ENCODE measurements around the gene KPRP.

KPRP gene

DNA sequence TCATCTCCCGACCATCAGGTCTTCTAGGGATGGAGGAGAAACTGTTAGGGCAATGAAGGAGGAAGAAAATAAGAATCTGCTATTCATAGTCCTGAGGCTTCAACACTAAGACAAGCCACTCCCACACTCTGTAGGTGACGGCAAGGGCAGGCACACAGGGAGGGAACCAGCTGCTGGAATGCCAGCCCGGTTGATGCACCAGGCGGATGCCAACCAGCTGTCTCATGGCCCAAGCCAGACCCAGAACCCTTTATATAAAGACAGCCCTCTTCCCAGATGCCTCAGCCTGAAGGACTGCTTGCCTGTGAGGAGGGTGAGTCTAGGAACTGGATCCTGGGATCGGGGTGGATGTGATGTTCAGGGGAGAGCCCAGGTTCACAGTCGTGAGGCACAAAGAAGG lies at the start of gene KPRP:
KPRP (plus strand) TSS at position 279 of the 400 bp plus-strand sequence. CDS start 1,564 bp downstream, outside the sequence.
- no peak for DNase-seq

DNA sequence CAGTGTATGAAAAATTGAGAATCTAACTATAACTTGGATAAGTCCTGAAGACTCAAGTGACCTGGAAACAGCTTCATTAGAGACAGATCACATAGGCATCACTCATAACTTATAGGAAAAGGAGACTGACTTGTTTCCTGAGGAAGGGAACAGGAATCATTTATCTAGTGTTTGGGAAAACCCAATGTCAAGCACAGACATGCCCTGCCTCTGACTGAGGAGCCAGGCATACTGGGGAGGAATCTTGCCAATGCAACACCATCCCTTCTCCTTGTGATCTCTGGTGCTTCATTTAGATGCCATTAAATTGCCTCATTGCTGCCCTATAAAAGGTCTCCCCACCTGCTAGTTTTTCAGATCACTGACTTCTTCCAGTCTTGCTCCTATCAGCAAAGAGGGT lies 39.6 kb upstream of the KPRP start:
- no peak for DNase-seq

GRCh38 chr1:152725261-152725660 lies 32.6 kb upstream of the KPRP start:
- no peak for DNase-seq

GRCh38 chr1:152728986-152729385 lies 28.8 kb upstream of the KPRP start:
- DNase-seq = no peak

DNA sequence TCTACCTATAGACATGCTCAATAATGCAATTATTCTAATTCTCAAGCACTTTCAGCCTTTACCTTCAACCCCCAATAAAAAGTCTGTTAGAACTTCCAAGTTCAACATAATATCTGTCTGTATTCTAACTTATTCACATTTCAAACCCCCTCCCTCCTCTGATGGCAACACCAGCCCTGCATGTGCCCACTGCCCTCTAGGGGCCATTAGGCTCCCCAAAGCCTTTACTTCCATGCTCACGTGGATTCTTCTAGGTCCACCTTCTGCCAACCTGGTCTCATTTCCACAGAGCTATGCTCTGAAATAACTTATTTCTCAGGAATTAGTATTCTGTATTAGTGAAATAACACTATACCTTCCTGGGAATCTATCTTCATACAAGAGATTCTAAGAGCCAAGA lies 22.2 kb upstream of the KPRP start:
- no peak for DNase-seq

DNA sequence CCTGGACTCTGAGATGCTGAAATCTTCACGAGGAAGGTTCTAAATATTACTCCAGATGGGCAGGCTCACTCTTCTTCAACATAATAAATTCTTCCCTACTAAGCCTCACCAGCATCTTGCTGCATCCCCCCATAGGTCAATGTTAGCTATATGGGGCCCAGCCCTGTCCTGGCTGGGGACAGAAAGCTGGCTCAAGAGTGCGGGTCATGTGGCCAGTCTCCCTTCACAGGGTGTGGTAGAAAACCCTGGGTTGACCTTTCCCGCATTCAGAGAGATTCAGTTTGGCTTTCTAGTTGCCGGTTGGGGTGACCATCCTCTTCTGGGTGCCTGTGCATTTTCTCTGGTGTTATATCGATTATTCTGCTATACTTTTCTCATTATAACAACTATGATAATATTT lies 19.8 kb upstream of the KPRP start:
- DNase-seq = no peak

- DNase-seq = no peak
Observed at GRCh38 chr1:152739841-152740240, 18.0 kb upstream of the KPRP start.

DNA sequence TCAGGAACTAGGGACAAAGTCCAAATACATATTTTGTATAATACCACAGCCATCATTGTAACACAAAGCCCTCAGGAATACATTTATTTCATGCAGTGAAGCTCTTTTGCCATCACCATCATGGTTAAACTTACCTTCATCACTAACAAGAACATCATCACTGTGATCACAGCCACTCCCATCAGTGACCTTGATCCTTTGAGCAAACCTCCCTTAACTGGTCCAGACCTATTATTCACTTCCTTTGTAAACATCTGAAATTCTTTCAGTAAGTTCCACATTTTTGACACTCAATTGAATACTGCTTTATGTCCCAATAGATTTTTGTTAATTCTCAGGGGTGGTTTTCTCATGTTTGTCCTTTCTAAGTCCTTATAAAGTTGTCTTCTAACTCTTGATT lies 16.2 kb upstream of the KPRP start:
- no peak for DNase-seq

DNA sequence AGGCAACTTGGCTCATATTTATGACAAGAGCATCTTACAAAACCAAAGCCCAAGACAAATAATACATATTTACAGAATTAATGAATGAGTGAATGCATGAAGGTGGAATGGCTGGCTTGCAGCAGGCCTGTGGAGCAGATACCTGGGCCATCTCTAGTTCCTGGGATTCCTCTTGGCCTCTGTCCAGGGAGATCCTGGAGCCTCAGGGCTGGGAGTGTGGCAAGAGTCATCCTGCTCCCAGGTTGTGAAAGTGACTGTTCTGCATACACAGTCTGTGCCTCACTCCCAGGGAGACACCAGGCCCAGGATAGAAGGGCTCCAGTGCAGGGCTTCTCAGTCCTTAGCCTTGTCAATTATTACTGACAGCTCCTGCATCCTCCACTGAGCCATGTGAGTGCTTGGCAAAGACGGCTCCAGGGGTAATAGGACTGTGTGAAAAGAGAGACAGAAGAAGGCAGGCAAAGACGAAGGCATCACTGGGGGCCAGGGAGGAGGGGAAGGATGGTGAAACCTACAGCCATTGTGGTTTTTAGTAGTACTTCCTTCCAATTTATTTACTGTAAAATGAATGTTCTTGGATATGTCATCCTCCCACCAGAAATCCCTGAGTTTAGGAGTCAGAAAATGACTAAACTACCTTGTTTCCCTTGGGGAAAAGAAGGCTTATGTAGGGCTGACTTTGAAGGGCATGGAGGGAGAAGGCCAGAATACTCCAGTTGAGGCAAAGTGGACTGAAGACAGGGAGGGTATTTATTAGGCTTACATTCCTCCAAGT lies 14.3 kb upstream of the KPRP start:
- DNase-seq = no peak

- DNase-seq = no peak
Observed at GRCh38 chr1:152745289-152745704, 12.5 kb upstream of the KPRP start.

GRCh38 chr1:152745765-152746444 lies 11.9 kb upstream of the KPRP start:
- no peak for DNase-seq

- DNase-seq = no peak
Observed at GRCh38 chr1:152747831-152748230, 10.0 kb upstream of the KPRP start.

DNA sequence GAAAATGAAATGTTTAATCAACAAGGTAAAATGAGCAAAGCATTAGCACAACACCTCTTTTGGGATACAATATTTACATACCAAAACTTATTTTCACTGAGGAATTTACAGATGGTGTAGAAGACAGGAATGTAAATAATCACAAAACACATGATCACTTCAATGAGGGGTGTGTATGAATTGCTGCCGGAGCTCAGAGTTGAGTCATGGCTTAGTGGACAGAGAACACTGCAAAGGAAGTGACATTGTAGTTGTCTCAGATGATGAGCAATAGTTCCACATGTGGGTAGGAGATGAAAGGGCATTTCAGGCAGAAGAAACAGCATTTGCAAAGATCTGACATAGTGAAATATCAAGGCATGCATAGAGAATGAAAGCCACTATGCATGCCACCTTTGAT lies 5.6 kb upstream of the KPRP start:
- peak; percentile 15 for DNase-seq

GRCh38 chr1:152753586-152753985 lies 4.2 kb upstream of the KPRP start:
- no peak for DNase-seq

DNA sequence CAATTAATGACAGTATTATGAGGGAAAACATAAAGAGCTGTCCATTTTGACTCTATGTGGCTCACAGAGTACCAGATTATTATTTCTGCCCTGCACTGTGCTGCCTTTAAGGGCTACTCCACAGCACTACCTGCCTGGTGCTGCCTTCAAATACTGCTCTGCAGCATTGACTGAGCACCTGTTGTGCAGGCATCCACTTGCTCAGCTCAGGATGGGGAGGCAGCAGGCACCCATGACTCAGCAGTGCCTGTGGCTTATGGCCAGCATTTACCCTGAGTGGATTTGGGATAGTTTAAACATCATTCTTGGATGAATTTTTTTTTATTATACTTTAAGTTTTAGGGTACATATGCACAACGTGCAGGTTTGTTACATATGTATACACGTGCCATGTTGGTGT lies 953 bp upstream of the KPRP start:
- DNase-seq = no peak

GRCh38 chr1:152758636-152759035 lies 811 bp downstream of the KPRP start:
- no peak for DNase-seq

GRCh38 chr1:152759453-152760173 lies 1.8 kb downstream of the KPRP start:
- DNase-seq = no peak

DNA sequence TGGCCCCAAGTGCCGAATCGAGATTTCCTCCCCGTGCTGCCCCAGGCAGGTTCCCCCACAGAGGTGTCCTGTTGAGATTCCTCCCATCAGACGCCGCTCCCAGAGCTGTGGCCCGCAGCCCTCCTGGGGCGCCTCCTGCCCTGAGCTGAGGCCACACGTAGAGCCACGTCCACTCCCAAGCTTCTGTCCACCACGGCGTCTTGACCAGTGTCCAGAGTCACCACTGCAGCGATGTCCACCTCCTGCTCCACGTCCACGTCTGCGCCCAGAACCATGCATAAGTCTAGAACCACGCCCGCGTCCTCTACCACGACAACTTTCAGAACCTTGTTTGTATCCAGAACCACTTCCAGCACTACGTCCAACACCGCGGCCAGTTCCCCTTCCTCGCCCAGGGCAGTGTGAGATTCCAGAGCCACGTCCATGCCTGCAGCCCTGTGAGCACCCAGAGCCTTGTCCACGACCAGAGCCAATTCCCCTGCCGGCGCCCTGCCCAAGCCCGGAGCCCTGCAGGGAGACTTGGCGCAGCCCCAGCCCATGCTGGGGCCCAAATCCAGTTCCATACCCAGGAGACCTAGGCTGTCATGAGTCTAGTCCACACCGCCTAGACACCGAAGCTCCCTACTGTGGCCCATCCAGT lies 2.8 kb downstream of the KPRP start:
- DNase-seq = no peak

GRCh38 chr1:152761609-152762213 lies 3.9 kb downstream of the KPRP start:
- no peak for DNase-seq

DNA sequence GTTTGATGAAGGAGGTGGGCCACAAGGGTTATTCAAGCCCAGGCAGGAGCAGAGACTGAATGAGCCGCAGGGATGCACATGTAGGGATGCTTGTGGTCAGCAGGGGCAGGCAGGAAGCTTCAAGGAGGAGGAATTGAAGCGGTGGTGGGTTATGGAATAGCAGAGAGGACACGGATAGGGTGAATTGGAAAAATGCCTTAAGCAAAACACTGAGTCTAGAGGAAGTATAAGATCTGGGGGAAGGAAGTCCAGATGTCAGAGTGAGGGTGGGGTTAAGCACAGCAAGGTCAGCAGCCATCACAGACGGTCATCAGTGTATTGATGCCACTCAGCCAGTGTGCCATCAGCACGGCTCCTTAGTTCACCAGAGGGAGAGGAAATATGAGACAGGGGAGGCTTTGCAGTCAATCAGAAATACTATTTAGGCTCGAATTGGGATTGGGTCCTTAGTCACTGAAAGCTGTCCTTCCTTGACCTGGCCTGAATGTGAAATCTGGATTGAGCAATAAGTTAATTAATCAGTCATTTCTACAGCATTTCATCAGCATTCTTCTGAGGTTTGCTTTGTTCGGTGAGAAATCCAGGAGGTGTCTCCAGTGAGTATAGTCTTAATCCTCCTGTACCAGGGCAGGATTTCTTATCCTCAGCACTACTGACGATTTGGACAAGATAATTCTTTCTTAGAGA lies 11.2 kb downstream of the KPRP start:
- no peak for DNase-seq

- DNase-seq = no peak
Observed at GRCh38 chr1:152770411-152770810, 12.6 kb downstream of the KPRP start.

DNA sequence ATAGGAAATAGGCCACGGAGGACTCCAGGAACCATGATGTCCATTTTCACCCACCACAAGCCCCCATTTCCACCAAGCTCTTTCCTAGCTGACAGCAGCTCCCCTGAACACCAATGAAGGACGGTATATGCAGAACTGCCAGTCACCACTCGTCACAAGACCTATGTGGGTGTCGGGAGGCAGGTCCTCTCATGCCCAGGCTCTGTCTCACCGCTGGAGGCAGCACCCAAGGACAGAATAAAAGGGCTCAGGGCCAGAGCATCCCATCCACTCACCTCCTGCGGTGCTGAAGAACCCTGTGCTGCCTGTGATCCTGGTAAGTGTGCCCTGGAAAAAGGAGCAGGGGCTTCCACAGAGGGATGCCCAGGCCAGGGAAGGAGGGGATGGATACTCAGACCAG lies 17.1 kb downstream of the KPRP start, which contains the start of gene LCE1F:
LCE1F (plus strand) TSS at position 266 of the 400 bp plus-strand sequence. CDS start 1,232 bp downstream, outside the sequence.
- DNase-seq = no peak
